GM12801 (cell line): ENCODE data around the gene LMBR1.

ENCODE experiments used
- TF ChIP-seq, protein P1 (sequence below): IDR thresholded peaks from one replicate; pipeline ENCODE4 v1.5.1; 2011; ENCODE audit warnings: control low read depth; ENCODE audit not compliant: insufficient read length; ENCODE audit errors: extremely low read depth

Gene LMBR1

DNA sequence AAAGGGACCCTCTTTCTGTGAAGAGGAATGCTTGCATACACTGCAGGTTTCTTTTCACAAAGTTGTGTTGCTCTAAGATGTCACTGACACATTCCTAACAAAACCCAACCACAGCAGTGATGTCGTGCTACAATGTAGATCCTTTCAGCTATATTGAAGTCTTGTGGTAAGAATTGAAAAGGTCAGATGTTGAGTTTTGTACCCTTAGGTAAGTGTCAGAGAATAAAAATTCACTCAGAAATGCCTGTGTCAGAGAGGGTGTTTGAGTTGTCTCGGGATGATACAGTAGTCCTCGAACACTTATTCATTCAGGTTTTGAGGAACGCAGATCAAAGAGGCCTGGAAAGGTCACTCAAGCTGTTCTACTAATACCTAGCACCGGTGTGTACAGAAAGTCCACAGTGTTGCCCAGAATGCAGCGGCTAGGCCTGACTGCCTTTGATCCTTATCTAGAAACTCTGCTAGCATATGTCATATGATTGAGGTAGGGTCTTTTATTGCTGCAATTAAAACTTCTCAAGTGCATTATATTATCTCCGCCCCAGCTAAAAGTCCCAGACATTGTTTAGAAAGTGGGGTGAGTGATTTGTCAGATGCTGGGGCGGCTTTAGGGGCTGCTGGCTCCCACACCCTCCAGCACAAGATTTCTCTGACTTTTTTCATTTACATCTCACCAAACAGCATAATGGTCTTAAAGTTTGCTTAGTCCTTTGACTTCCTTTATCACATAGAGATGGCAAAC is 226.4 kb downstream of the LMBR1 start:
- TF ChIP-seq, protein P1, sequence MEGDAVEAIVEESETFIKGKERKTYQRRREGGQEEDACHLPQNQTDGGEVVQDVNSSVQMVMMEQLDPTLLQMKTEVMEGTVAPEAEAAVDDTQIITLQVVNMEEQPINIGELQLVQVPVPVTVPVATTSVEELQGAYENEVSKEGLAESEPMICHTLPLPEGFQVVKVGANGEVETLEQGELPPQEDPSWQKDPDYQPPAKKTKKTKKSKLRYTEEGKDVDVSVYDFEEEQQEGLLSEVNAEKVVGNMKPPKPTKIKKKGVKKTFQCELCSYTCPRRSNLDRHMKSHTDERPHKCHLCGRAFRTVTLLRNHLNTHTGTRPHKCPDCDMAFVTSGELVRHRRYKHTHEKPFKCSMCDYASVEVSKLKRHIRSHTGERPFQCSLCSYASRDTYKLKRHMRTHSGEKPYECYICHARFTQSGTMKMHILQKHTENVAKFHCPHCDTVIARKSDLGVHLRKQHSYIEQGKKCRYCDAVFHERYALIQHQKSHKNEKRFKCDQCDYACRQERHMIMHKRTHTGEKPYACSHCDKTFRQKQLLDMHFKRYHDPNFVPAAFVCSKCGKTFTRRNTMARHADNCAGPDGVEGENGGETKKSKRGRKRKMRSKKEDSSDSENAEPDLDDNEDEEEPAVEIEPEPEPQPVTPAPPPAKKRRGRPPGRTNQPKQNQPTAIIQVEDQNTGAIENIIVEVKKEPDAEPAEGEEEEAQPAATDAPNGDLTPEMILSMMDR, result no peak

DNA sequence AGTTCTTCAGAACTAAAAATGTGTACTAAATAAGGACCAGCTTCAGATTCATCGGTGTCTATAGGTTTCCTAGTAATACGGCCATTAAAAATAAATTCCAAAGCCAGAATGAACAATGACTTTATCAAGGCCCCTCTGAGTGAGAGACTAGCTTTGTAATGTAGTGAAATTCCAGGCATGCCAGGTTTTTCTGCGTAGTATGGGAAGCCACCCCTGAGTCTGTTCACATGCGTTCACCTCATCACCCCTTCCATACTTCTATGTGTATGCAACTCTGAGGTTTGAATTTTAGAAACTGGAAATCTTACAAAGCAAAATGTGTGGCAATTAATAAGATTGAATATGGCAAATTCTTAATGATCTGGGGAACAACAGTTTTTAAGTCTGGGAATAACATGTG is 227.9 kb downstream of the LMBR1 start:
- TF ChIP-seq, protein P1, result no peak

DNA sequence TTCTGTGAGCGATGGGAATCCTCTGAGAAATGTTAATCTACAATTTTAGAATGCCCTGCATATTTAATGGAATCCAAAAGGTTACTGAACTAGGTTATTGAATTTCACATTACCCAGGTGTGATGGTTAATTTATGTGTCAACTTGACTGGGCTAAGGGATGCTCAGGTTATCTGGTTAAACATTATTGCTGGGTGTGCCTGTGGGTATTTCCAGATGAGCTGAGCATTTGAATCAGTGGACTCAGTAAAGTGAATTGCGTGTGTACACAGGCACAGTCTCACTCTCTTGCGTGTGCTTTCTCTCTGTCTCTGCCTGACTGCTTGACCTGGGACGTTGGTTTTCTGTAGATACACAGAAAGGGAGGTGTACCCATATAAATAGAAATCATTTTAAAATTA is 230.7 kb downstream of the LMBR1 start:
- TF ChIP-seq, protein P1, result no peak

DNA sequence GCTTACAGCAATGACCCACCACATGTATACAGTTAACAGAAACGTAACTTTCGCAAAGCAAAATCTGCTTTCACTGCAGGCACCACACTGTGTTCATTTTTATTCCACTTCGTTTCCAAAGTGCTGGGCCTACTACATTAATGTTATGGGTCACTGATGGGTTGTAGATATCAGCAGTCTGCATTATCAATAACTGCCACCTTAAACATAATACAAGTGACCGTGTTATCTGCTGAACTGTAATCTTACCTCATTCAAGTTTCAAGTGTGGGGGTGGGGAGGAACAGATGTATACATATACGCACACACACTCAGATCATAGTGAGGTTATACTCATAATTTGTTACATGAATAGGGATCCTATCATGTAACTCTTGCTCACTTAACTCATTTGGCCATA is 231.3 kb downstream of the LMBR1 start:
- TF ChIP-seq, protein P1, result no peak

DNA sequence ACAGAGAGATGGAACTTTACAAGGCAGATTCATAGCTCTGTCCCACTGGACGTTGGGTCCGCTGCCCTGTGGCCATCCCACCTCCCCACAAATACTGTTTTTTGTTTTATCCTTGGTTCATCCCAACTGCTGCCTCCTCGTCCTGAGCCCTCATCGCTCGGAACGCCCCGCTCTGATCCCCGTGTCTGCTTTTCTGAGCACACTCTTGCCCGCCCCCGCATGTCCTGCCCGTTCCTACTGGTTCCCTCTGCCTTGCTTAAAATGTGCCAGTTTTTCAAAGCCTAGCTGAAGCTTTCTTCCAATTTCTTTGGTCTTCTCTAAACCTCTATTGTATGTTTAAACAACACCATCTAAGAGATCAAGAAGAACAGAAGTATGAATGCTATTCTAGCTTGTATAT is 233.0 kb downstream of the LMBR1 start:
- TF ChIP-seq, protein P1, result no peak

DNA sequence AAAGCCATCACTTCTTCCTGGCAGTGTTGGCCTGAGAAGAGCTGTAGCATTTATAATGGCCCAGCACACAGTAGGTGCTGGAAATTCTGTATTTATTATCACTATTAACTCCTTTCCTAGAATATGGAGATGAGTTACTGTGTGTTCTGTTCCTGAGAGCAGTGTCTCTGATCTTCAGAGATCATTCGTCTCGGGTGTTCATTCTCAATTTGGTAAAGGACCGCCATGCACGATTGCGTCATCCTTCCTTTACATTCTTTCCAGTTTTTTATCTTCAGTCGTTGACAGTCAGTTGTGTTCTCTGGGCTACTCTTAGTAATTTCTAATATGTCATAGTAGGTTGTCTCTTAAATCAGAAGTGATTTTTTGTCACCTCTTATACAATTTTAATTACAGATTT is 233.8 kb downstream of the LMBR1 start:
- TF ChIP-seq, protein P1, result no peak

DNA sequence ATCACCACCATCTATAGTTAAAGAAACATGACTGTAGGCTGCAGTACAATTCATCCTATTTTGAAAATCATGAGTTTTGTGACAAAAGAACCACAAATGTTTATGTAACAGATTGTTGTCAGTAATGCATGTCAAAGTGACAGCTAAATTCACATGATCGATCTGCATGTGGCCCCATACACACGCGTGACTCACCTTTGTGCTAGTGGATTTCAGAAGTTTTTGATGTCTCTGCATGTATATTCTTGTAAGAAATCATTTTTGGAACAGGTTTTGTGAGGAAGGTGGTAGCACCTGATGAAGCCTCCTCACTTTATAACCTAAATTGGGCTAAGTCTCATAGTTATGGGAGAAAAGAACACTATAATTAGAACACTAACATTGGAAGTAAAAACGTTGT is 235.3 kb downstream of the LMBR1 start:
- TF ChIP-seq, protein P1, result no peak
